Measurements from ENCODE around the gene GCLM. TPM values are rescaled to one million over a fixed set of nuclear protein-coding genes. Genes with fewer than 3 reads are reported as not detected.

GCLM gene
- total and polyA plus RNA-seq, 9 of the 15 experiments (the other 6 are each of a cell fraction or from before 2014, with no cell fraction given): 9.3 to 71.6 (median 24.5) TPM

- TF ChIP-seq, protein P1, sequence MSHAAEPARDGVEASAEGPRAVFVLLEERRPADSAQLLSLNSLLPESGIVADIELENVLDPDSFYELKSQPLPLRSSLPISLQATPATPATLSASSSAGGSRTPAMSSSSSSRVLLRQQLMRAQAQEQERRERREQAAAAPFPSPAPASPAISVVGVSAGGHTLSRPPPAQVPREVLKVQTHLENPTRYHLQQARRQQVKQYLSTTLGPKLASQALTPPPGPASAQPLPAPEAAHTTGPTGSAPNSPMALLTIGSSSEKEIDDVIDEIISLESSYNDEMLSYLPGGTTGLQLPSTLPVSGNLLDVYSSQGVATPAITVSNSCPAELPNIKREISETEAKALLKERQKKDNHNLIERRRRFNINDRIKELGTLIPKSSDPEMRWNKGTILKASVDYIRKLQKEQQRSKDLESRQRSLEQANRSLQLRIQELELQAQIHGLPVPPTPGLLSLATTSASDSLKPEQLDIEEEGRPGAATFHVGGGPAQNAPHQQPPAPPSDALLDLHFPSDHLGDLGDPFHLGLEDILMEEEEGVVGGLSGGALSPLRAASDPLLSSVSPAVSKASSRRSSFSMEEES (CRISPR knock-in tag; IDR thresholded peaks at IDR 0.05): no peak
- TF ChIP-seq ZNF780A (CRISPR knock-in tag; IDR thresholded peaks at IDR 0.05) (no peak), MECOM (CRISPR knock-in tag; IDR thresholded peaks at IDR 0.05) (no peak), ZNF644 (tag; IDR thresholded peaks at IDR 0.05; ENCODE audit: low read depth) (no peak), MCM7 (IDR thresholded peaks at IDR 0.05) (no peak), GABPB1 (CRISPR knock-in tag; IDR thresholded peaks at IDR 0.05) (no peak), GABPA (tag; conservative IDR thresholded peaks at IDR 0.05; ENCODE audit: low read depth) (no peak), ERF (CRISPR knock-in tag; IDR thresholded peaks at IDR 0.05) (no peak), ZNF121 (CRISPR knock-in tag; conservative IDR thresholded peaks at IDR 0.05) (no peak), DEAF1 (CRISPR knock-in tag; IDR thresholded peaks at IDR 0.05) (peak; percentile 72), ZNF512 (tag; IDR thresholded peaks at IDR 0.05) (no peak), POLR2G (IDR thresholded peaks at IDR 0.05; ENCODE audit: low read depth, low read length) (no peak)
- TF ChIP-seq, protein P2, sequence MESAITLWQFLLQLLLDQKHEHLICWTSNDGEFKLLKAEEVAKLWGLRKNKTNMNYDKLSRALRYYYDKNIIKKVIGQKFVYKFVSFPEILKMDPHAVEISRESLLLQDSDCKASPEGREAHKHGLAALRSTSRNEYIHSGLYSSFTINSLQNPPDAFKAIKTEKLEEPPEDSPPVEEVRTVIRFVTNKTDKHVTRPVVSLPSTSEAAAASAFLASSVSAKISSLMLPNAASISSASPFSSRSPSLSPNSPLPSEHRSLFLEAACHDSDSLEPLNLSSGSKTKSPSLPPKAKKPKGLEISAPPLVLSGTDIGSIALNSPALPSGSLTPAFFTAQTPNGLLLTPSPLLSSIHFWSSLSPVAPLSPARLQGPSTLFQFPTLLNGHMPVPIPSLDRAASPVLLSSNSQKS (CRISPR knock-in tag; IDR thresholded peaks at IDR 0.05): no peak
- TF ChIP-seq, protein P3, sequence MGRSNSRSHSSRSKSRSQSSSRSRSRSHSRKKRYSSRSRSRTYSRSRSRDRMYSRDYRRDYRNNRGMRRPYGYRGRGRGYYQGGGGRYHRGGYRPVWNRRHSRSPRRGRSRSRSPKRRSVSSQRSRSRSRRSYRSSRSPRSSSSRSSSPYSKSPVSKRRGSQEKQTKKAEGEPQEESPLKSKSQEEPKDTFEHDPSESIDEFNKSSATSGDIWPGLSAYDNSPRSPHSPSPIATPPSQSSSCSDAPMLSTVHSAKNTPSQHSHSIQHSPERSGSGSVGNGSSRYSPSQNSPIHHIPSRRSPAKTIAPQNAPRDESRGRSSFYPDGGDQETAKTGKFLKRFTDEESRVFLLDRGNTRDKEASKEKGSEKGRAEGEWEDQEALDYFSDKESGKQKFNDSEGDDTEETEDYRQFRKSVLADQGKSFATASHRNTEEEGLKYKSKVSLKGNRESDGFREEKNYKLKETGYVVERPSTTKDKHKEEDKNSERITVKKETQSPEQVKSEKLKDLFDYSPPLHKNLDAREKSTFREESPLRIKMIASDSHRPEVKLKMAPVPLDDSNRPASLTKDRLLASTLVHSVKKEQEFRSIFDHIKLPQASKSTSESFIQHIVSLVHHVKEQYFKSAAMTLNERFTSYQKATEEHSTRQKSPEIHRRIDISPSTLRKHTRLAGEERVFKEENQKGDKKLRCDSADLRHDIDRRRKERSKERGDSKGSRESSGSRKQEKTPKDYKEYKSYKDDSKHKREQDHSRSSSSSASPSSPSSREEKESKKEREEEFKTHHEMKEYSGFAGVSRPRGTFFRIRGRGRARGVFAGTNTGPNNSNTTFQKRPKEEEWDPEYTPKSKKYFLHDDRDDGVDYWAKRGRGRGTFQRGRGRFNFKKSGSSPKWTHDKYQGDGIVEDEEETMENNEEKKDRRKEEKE (IDR thresholded peaks at IDR 0.05; ENCODE audit: borderline replicate concordance in 1 of 2, control insufficient read depth in 1 of 2, low read depth in 2 of 2, low read length in 1 of 2): no peak
- TF ChIP-seq, protein P4, sequence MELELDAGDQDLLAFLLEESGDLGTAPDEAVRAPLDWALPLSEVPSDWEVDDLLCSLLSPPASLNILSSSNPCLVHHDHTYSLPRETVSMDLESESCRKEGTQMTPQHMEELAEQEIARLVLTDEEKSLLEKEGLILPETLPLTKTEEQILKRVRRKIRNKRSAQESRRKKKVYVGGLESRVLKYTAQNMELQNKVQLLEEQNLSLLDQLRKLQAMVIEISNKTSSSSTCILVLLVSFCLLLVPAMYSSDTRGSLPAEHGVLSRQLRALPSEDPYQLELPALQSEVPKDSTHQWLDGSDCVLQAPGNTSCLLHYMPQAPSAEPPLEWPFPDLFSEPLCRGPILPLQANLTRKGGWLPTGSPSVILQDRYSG (tag; conservative IDR thresholded peaks at IDR 0.05; ENCODE audit: low read depth): no peak
Measured at GRCh38 chr1:93844262-93845045, 64.8 kb downstream of the GCLM start (continued).

Measured in K562 (cell line).